ENCODE measurements around the gene PARD3. TPM values are rescaled to one million over a fixed set of nuclear protein-coding genes. Genes with fewer than 3 reads are reported as not detected.
"Not testable (repeated sequence)": the region's sequence is repeated elsewhere in the genome, so short reads cannot be mapped to it uniquely, and the experiment has no call there.

Gene PARD3
- total RNA-seq, 3 donors from 2014 or later (not counting 1 experiment from before 2014, with no cell fraction given): 0.14 to 0.49 (median 0.38) TPM

GRCh38 chr10:34844448-34844847 is 29.4 kb upstream of the PARD3 start:
- ATAC-seq (no peak), DNase-seq (no peak)
- Histone ChIP-seq H3K27ac (ENCODE audit: low read length) (no peak overlapping the region), H3K36me3 (ENCODE audit: control insufficient read depth, insufficient read depth, low read length) (no peaks in the 10 kb centered on the region), H3K9me3 (ENCODE audit: control insufficient read depth, insufficient read depth, low read length) (no peaks in the 10 kb centered on the region), H3K4me1 (ENCODE audit: control insufficient read depth, insufficient read depth, low read length) (no peaks in the 10 kb centered on the region), H3K4me3 (ENCODE audit: low read length) (no peak overlapping the region), H3K27me3 (ENCODE audit: control insufficient read depth, insufficient read depth, low read length) (no peaks in the 10 kb centered on the region)
- Mint-ChIP-seq H3K4me3 (no peak overlapping the region), H3K27me3 (ENCODE audit: low read depth in 2 of 2) (peaks cover 0 to 6% of the 10 kb centered on the region in 2 donors), H3K36me3 (no peaks in the 10 kb centered on the region), H3K4me1 (no peaks in the 10 kb centered on the region), H3K9me3 (no peaks in the 10 kb centered on the region), H3K27ac (no peak overlapping the region)
- intact Hi-C loops (cut with micrococcal nuclease): no loop called here
- 85% methylated on average over 4 of the region's 4 CpGs for WGBS (ENCODE audit: insufficient coverage)
- no peak for TF ChIP-seq CTCF (IDR thresholded peaks at IDR 0.05)

- H3K4me3 Mint-ChIP-seq, ATAC-seq: not testable (repeated sequence)
Measured at GRCh38 chr10:34843470-34843869, 28.4 kb upstream of the PARD3 start.

GRCh38 chr10:34838366-34838900 is 23.3 kb upstream of the PARD3 start:
- WGBS (ENCODE audit: insufficient coverage): 78% methylated on average over 5 of the region's 5 CpGs

More at GRCh38 chr10:34843470-34843869, 28.4 kb upstream of the PARD3 start:
- H3K27ac ChIP-seq (ENCODE audit: low read length); H3K9me3 Mint-ChIP-seq; intact Hi-C loops (cut with micrococcal nuclease); H3K27ac Mint-ChIP-seq; H3K27me3 ChIP-seq (ENCODE audit: control insufficient read depth, insufficient read depth, low read length); DNase-seq; H3K36me3 ChIP-seq (ENCODE audit: control insufficient read depth, insufficient read depth, low read length); H3K4me1 Mint-ChIP-seq; H3K27me3 Mint-ChIP-seq (ENCODE audit: low read depth in 2 of 2); H3K36me3 Mint-ChIP-seq; H3K4me1 ChIP-seq (ENCODE audit: control insufficient read depth, insufficient read depth, low read length); H3K4me3 ChIP-seq (ENCODE audit: low read length); H3K9me3 ChIP-seq (ENCODE audit: control insufficient read depth, insufficient read depth, low read length): not testable (repeated sequence)
- WGBS (ENCODE audit: insufficient coverage): 92% methylated on average over 5 of the region's 5 CpGs

GRCh38 chr10:34835908-34836508 is 20.9 kb upstream of the PARD3 start:
- TF ChIP-seq CTCF (IDR thresholded peaks at IDR 0.05): no peak
- Mint-ChIP-seq H3K27ac (no peak overlapping the region), H3K27me3 (ENCODE audit: low read depth in 2 of 2) (peaks cover 0 to 8% of the 10 kb centered on the region in 2 donors), H3K36me3 (no peaks in the 10 kb centered on the region), H3K4me3 (no peak overlapping the region), H3K9me3 (peaks cover 0 to 3% of the 10 kb centered on the region in 2 donors), H3K4me1 (no peaks in the 10 kb centered on the region)
- no peaks in the 10 kb centered on the region for H3K27me3 ChIP-seq (ENCODE audit: control insufficient read depth, insufficient read depth, low read length)
- H3K4me3 ChIP-seq (ENCODE audit: low read length): no peak overlapping the region
- no peak for ATAC-seq
- no peak for DNase-seq
- no peaks in the 10 kb centered on the region for H3K9me3 ChIP-seq (ENCODE audit: control insufficient read depth, insufficient read depth, low read length)
- no peaks in the 10 kb centered on the region for H3K4me1 ChIP-seq (ENCODE audit: control insufficient read depth, insufficient read depth, low read length)
- intact Hi-C loops (cut with micrococcal nuclease): no loop called here
- H3K27ac ChIP-seq (ENCODE audit: low read length): no peak overlapping the region
- no peaks in the 10 kb centered on the region for H3K36me3 ChIP-seq (ENCODE audit: control insufficient read depth, insufficient read depth, low read length)
- WGBS (ENCODE audit: insufficient coverage): 77% methylated on average over 8 of the region's 8 CpGs

More at GRCh38 chr10:34838366-34838900, 23.3 kb upstream of the PARD3 start:
- ATAC-seq: no peak
- Histone ChIP-seq H3K4me3 (ENCODE audit: low read length) (no peak overlapping the region), H3K27ac (ENCODE audit: low read length) (no peak overlapping the region), H3K27me3 (ENCODE audit: control insufficient read depth, insufficient read depth, low read length) (no peaks in the 10 kb centered on the region), H3K9me3 (ENCODE audit: control insufficient read depth, insufficient read depth, low read length) (no peaks in the 10 kb centered on the region), H3K4me1 (ENCODE audit: control insufficient read depth, insufficient read depth, low read length) (no peaks in the 10 kb centered on the region), H3K36me3 (ENCODE audit: control insufficient read depth, insufficient read depth, low read length) (no peaks in the 10 kb centered on the region)
- Mint-ChIP-seq H3K27ac (no peak overlapping the region), H3K4me1 (no peaks in the 10 kb centered on the region), H3K9me3 (no peaks in the 10 kb centered on the region), H3K27me3 (ENCODE audit: low read depth in 2 of 2) (peaks cover 0 to 11% of the 10 kb centered on the region in 2 donors), H3K36me3 (no peaks in the 10 kb centered on the region), H3K4me3 (no peak overlapping the region)
- intact Hi-C loops (cut with micrococcal nuclease): no loop called here
- no peak for DNase-seq
- TF ChIP-seq CTCF (IDR thresholded peaks at IDR 0.05): no peak
